Retina (tissue), 1 donor: ENCODE data around the gene PANK4.
"Not testable (repeated sequence)": the region's sequence is repeated elsewhere in the genome, so short reads cannot be mapped to it uniquely, and the experiment has no call there.

Experiments
- DNase-seq: peaks from one replicate; pipeline ENCODE4 v3.0.0-alpha.2; 2016

Gene PANK4

GRCh38 chr1:2525920-2526823 is at the start of gene PANK4:
PANK4 (minus strand) TSS chr1:2526596; CDS start chr1:2526587, 9 bp downstream.
- DNase-seq, result peak; percentile 92

GRCh38 chr1:2574350-2574749 is 48.0 kb upstream of the PANK4 start:
- no peak for DNase-seq

- DNase-seq, result no peak
Measured at GRCh38 chr1:2573250-2573920, 47.0 kb upstream of the PANK4 start.

GRCh38 chr1:2571348-2571747 is 45.0 kb upstream of the PANK4 start:
- DNase-seq, result no peak

GRCh38 chr1:2570332-2570731 is 43.9 kb upstream of the PANK4 start:
- DNase-seq, result no peak

GRCh38 chr1:2569703-2570102 is 43.3 kb upstream of the PANK4 start:
- not testable (repeated sequence) for DNase-seq

- peak; percentile 67 for DNase-seq
Measured at GRCh38 chr1:2569060-2569459, 42.7 kb upstream of the PANK4 start.

- DNase-seq, result not testable (repeated sequence)
Measured at GRCh38 chr1:2568187-2568816, 41.9 kb upstream of the PANK4 start.

GRCh38 chr1:2567083-2567679 is 40.8 kb upstream of the PANK4 start:
- DNase-seq, result no peak

- no peak for DNase-seq
Measured at GRCh38 chr1:2566101-2567045, 40.0 kb upstream of the PANK4 start.

GRCh38 chr1:2564815-2565374 is 38.5 kb upstream of the PANK4 start:
- no peak for DNase-seq

GRCh38 chr1:2564006-2564814 is 37.8 kb upstream of the PANK4 start:
- no peak for DNase-seq

- no peak for DNase-seq
Measured at GRCh38 chr1:2563205-2563604, 36.8 kb upstream of the PANK4 start.

GRCh38 chr1:2561898-2562895 is 35.8 kb upstream of the PANK4 start:
- DNase-seq, result peak; percentile 8

GRCh38 chr1:2561446-2561845 is 35.0 kb upstream of the PANK4 start:
- no peak for DNase-seq

GRCh38 chr1:2560299-2561073 is 34.1 kb upstream of the PANK4 start:
- DNase-seq, result no peak

GRCh38 chr1:2559509-2560298 is 33.3 kb upstream of the PANK4 start:
- no peak for DNase-seq

- DNase-seq, result no peak
Measured at GRCh38 chr1:2558861-2559260, 32.5 kb upstream of the PANK4 start.
